Brain microvascular endothelial cell (primary cell): ENCODE measurements around the gene SUGP1.
"Not testable (repeated sequence)": the region's sequence is repeated elsewhere in the genome, so short reads cannot be mapped to it uniquely, and the experiment has no call there.

Experiments
- DNase-seq: peaks from one replicate; pipeline ENCODE4 v3.0.0-alpha.2; 2020
- H3K27ac ChIP-seq: fragments of 250-450 bp; sonication (Bioruptor Pico); 2 replicates; pipeline ENCODE4 v1.5.1; 2020; ENCODE audit warnings: mild to moderate bottlenecking, moderate library complexity
- H3K27me3 ChIP-seq: fragments of 250-450 bp; sonication (Bioruptor Pico); replicated peaks from 2 replicates; pipeline ENCODE4 v1.5.1; 2020; ENCODE audit warnings: mild to moderate bottlenecking
- H3K36me3 ChIP-seq: fragments of 250-450 bp; sonication (Bioruptor Pico); replicated peaks from 2 replicates; pipeline ENCODE4 v1.5.1; 2020; ENCODE audit warnings: mild to moderate bottlenecking
- H3K4me3 ChIP-seq: 2 replicates; pipeline ENCODE4 v1.5.1; 2011; ENCODE audit warnings: low read depth, mild to moderate bottlenecking, control low read depth, low read length, moderate library complexity
- CTCF ChIP-seq: IDR thresholded peaks from 2 replicates; pipeline ENCODE4 v1.5.1; 2011; ENCODE audit warnings: low read depth, mild to moderate bottlenecking, moderate library complexity, low read length, control low read depth, inconsistent platforms; ENCODE audit errors: missing control alignments
- in situ Hi-C: cut with HindIII; loops from 2 replicates; pipeline ENCODE4 v1.10.0; 2017; ENCODE audit warnings: low sequenced_read_pairs, low pct_ligation_motif_present

Gene SUGP1

GRCh38 chr19:19356901-19357566, 36.7 kb upstream of the SUGP1 start:
- DNase-seq, result no peak
- no peaks in the 10 kb centered on the region for H3K27me3 ChIP-seq
- H3K27ac ChIP-seq, result no peak overlapping the region
- in situ Hi-C loops, result no loop called here
- no peak overlapping the region for H3K4me3 ChIP-seq
- H3K36me3 ChIP-seq, result peaks cover 36% of the 10 kb centered on the region
- no peak for TF ChIP-seq CTCF

- H3K27me3 ChIP-seq, result no peaks in the 10 kb centered on the region
- no peak overlapping the region for H3K4me3 ChIP-seq
- DNase-seq, result no peak
- in situ Hi-C loops, result no loop called here
- H3K27ac ChIP-seq, result no peak overlapping the region
- TF ChIP-seq CTCF, result no peak
- peaks cover 36% of the 10 kb centered on the region for H3K36me3 ChIP-seq
Measured at GRCh38 chr19:19356500-19356899, 36.2 kb upstream of the SUGP1 start.

- no peak overlapping the region for H3K4me3 ChIP-seq
- no peak for TF ChIP-seq CTCF
- in situ Hi-C loops, result no loop called here
- peaks cover 42% of the 10 kb centered on the region for H3K36me3 ChIP-seq
- no peak overlapping the region for H3K27ac ChIP-seq
- no peaks in the 10 kb centered on the region for H3K27me3 ChIP-seq
- DNase-seq, result no peak
Measured at GRCh38 chr19:19355606-19356139, 35.4 kb upstream of the SUGP1 start.

- in situ Hi-C loops, result no loop called here
- no peak for TF ChIP-seq CTCF
- DNase-seq, result no peak
- peaks cover 44% of the 10 kb centered on the region for H3K36me3 ChIP-seq
- H3K4me3 ChIP-seq, result no peak overlapping the region
- no peak overlapping the region for H3K27ac ChIP-seq
- H3K27me3 ChIP-seq, result no peaks in the 10 kb centered on the region
Measured at GRCh38 chr19:19354932-19355331, 34.6 kb upstream of the SUGP1 start.

- Histone ChIP-seq H3K27me3 (no peaks in the 10 kb centered on the region), H3K27ac (no peak overlapping the region), H3K36me3 (peaks cover 51% of the 10 kb centered on the region), H3K4me3 (no peak overlapping the region)
- in situ Hi-C loops, result no loop called here
- TF ChIP-seq CTCF, result no peak
- DNase-seq, result no peak
Measured at GRCh38 chr19:19354007-19354406, 33.7 kb upstream of the SUGP1 start.

- Histone ChIP-seq H3K36me3 (peaks cover 60% of the 10 kb centered on the region), H3K27ac (no peak overlapping the region)
Measured at GRCh38 chr19:19352823-19353222, 32.5 kb upstream of the SUGP1 start.

GRCh38 chr19:19350756-19351155, 30.4 kb upstream of the SUGP1 start:
- in situ Hi-C loops, H3K4me3 ChIP-seq, H3K27me3 ChIP-seq, H3K27ac ChIP-seq, DNase-seq: not testable (repeated sequence)
- peaks cover 71% of the 10 kb centered on the region for H3K36me3 ChIP-seq

More at GRCh38 chr19:19352823-19353222, 32.5 kb upstream of the SUGP1 start:
- no peak for TF ChIP-seq CTCF
- Histone ChIP-seq H3K27me3 (no peaks in the 10 kb centered on the region), H3K4me3 (no peak overlapping the region)
- no peak for DNase-seq
- in situ Hi-C loops, result no loop called here
